Activated T-helper 1 cell treated with anti-CD3 and anti-CD28 coated beads, Interleukin-12 subunit alpha, Interleukin-12 subunit beta, Interleukin-2, Interleukin-4 antibody, amounts not matched to agents 30 ng/mL and 10 ng/mL and 1 ng/mL, durations not matched to agents 14 hours and 24 hours and 36 hours (primary cell): ENCODE measurements around the gene MED13L. TPM values are rescaled to one million over a fixed set of nuclear protein-coding genes. Genes with fewer than 3 reads are reported as not detected.

Experiments
- DNase-seq: peaks from one replicate; pipeline ENCODE4 v3.0.0; 2021; ENCODE audit warnings: low spot score
- H3K27ac Mint-ChIP-seq: one replicate; pipeline ENCODE4 v1.8.0; 2021; ENCODE audit warnings: mild to moderate bottlenecking, mixed read lengths
- H3K27me3 Mint-ChIP-seq: one replicate; pipeline ENCODE4 v1.8.0; 2022; ENCODE audit warnings: mild to moderate bottlenecking, moderate library complexity, mixed read lengths; ENCODE audit not compliant: insufficient read depth
- H3K36me3 Mint-ChIP-seq: one replicate; pipeline ENCODE4 v1.8.0; 2021; ENCODE audit warnings: low read depth, mixed read lengths
- H3K4me1 Mint-ChIP-seq: one replicate; pipeline ENCODE4 v1.8.0; 2021; ENCODE audit warnings: low read depth, mixed read lengths
- H3K4me3 Mint-ChIP-seq: one replicate; pipeline ENCODE4 v1.8.0; 2021; ENCODE audit warnings: mild to moderate bottlenecking, moderate library complexity, mixed read lengths
- H3K9me3 Mint-ChIP-seq: one replicate; pipeline ENCODE4 v1.8.0; 2021; ENCODE audit warnings: mixed read lengths
- intact Hi-C: fragments of 100-400 bp; cut with micrococcal nuclease; formaldehyde crosslinking; loops from one replicate; pipeline ENCODE4 v1.15.1; 2024
- total RNA-seq: library from RNA; stranded (reverse); gene quantifications from 2 replicates; pipeline ENCODE4 v1.2.3, GENCODE V29; 2022

Gene MED13L
- total RNA-seq, 1 donor from 2014 or later, result 66.1 TPM

- H3K4me3 Mint-ChIP-seq, result no peak overlapping the region
- no peak for DNase-seq
- H3K4me1 Mint-ChIP-seq, result no peaks in the 10 kb centered on the region
- intact Hi-C loops, result no loop called here
- peaks cover 2% of the 10 kb centered on the region for H3K36me3 Mint-ChIP-seq
- no peak overlapping the region for H3K27ac Mint-ChIP-seq
- H3K9me3 Mint-ChIP-seq, result peaks cover 4% of the 10 kb centered on the region
- peaks cover 17% of the 10 kb centered on the region for H3K27me3 Mint-ChIP-seq
Measured at GRCh38 chr12:115934046-115934445, 343.4 kb downstream of the MED13L start.

DNA sequence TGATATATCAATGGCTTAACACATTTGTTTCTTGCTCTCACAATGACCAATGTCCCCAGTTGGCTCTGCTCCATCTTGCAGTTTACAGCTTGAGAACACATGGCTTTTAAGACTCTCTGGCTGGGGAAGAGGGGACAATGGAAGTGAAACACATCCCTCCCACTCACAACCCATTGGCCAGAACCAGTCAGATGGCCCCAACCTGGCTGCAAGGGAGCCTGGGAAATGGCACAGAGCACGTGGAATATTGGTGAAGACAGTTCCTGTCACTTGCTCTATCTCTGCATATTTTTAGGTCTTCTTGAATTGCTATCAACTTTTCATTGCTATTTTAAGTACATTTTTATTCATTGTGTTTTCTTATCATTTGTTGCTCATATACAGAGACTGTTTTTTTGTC lies 345.4 kb downstream of the MED13L start:
- no peak for DNase-seq
- peaks cover 11% of the 10 kb centered on the region for H3K27me3 Mint-ChIP-seq
- no peaks in the 10 kb centered on the region for H3K9me3 Mint-ChIP-seq
- no peaks in the 10 kb centered on the region for H3K36me3 Mint-ChIP-seq
- intact Hi-C loops, result no loop called here
- no peak overlapping the region for H3K4me3 Mint-ChIP-seq
- no peak overlapping the region for H3K27ac Mint-ChIP-seq
- no peaks in the 10 kb centered on the region for H3K4me1 Mint-ChIP-seq

DNA sequence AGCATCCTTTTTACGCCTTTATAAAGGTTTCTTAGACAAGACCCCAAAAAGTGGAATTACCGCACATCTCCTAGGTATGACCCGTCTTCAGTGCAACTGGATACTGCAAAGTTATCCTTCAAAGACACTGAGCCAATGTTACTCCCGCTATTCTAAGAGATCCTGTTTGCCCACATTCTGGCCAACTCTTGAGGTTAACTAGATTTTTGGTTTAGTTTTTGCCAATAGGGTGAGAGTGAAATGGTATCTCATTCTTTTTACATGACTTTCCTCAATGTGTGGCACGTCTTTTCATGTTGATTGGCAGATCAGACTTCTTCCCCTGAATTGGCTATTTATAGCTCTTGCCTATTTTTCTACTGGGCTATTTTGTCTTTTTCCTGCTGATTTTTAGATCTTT lies 347.2 kb downstream of the MED13L start:
- intact Hi-C loops, result no loop called here
- H3K9me3 Mint-ChIP-seq, result no peaks in the 10 kb centered on the region
- no peak overlapping the region for H3K27ac Mint-ChIP-seq
- H3K4me3 Mint-ChIP-seq, result no peak overlapping the region
- no peaks in the 10 kb centered on the region for H3K36me3 Mint-ChIP-seq
- H3K4me1 Mint-ChIP-seq, result no peaks in the 10 kb centered on the region
- H3K27me3 Mint-ChIP-seq, result peaks cover 11% of the 10 kb centered on the region
- DNase-seq, result no peak

- peaks cover 8% of the 10 kb centered on the region for H3K9me3 Mint-ChIP-seq
- H3K27me3 Mint-ChIP-seq, result peaks cover 11% of the 10 kb centered on the region
- H3K36me3 Mint-ChIP-seq, result no peaks in the 10 kb centered on the region
- no peak overlapping the region for H3K4me3 Mint-ChIP-seq
- H3K4me1 Mint-ChIP-seq, result no peaks in the 10 kb centered on the region
- DNase-seq, result no peak
- no peak overlapping the region for H3K27ac Mint-ChIP-seq
- intact Hi-C loops, result no loop called here
Measured at GRCh38 chr12:115926037-115926670, 351.3 kb downstream of the MED13L start.

- H3K9me3 Mint-ChIP-seq, result peaks cover 8% of the 10 kb centered on the region
- peaks cover 11% of the 10 kb centered on the region for H3K27me3 Mint-ChIP-seq
- intact Hi-C loops, result no loop called here
- H3K4me3 Mint-ChIP-seq, result no peak overlapping the region
- no peak overlapping the region for H3K27ac Mint-ChIP-seq
- no peaks in the 10 kb centered on the region for H3K4me1 Mint-ChIP-seq
- DNase-seq, result no peak
- H3K36me3 Mint-ChIP-seq, result no peaks in the 10 kb centered on the region
Measured at GRCh38 chr12:115923851-115924250, 353.6 kb downstream of the MED13L start.

DNA sequence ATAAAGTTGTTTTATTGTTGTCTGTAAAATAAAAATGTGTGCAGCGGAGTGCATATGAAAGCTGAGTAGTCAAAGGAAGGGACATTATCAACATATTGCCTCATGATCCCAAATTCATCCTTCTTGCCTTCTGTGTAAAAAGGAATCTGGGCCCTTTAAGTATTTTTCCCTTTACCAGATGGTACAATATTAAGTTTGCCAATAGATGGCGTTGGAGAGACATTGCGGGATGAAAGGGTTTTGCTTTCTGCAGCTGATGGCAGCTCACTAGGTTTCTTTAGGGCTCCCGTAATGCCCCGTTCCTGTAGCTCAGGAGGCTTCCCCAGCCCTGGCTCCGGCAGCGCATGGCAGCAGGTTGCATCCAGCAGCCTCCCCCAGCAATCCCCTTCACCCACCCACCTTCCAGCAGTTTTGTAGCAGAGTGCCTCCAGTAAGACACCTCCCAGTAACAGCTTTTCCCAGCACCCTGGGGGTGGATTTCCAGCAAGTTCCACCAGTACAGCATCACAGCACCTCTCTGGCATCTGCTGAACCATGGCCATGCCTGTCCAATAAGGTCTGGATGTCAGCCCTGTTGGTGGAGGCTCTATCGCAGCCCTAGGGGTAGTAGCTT lies 354.4 kb downstream of the MED13L start:
- H3K4me1 Mint-ChIP-seq, result no peaks in the 10 kb centered on the region
- peaks cover 8% of the 10 kb centered on the region for H3K9me3 Mint-ChIP-seq
- H3K27me3 Mint-ChIP-seq, result peaks cover 13% of the 10 kb centered on the region
- no peak for DNase-seq
- intact Hi-C loops, result no loop called here
- no peak overlapping the region for H3K4me3 Mint-ChIP-seq
- H3K36me3 Mint-ChIP-seq, result no peaks in the 10 kb centered on the region
- no peak overlapping the region for H3K27ac Mint-ChIP-seq

DNA sequence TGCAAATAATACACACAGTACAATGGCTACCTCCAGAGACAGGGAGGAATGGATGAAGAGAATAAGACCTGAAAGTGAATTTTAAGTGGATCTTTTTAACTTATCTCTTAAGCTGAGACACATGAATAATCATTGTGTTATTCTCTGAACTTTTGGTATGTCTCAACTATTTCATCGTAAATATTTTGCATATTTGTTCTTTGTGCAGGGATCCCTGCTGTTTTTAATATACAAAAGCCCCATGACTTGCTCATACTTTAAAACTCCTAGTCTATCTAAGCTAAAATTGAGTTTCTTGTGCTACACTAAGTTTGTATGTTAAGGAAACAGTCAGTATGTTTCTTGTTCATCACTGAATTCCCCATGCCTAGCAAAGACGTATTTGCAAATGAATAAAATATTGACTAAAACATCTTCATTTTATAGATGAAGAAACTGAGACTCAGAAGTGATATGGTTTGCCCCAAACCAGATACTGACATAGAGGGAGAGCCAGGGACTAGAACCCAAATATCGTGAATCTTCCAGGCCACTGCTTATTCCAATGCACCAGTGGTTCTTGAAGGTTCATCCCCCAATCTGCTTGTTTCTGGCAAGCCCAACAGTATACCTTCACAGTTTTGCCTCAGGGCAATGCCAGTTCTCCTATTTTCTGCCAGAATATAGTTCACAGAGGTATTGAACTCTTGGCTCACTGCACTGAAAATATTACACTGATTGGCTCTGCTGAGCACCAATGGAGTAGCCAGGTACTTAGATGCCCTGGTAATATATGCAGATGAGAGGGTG lies 356.9 kb downstream of the MED13L start:
- Mint-ChIP-seq H3K4me3 (no peak overlapping the region), H3K27me3 (peaks cover 23% of the 10 kb centered on the region)

GRCh38 chr12:115918763-115919162 lies 358.7 kb downstream of the MED13L start:
- no peak for DNase-seq
- no peak overlapping the region for H3K4me3 Mint-ChIP-seq
- no peak overlapping the region for H3K27ac Mint-ChIP-seq
- peaks cover 29% of the 10 kb centered on the region for H3K27me3 Mint-ChIP-seq
- H3K36me3 Mint-ChIP-seq, result no peaks in the 10 kb centered on the region
- H3K4me1 Mint-ChIP-seq, result peaks cover 4% of the 10 kb centered on the region
- peaks cover 8% of the 10 kb centered on the region for H3K9me3 Mint-ChIP-seq
- intact Hi-C loops, result no loop called here

More for the DNA sequence above, 356.9 kb downstream of the MED13L start:
- Mint-ChIP-seq H3K27ac (no peak overlapping the region), H3K36me3 (no peaks in the 10 kb centered on the region), H3K9me3 (peaks cover 8% of the 10 kb centered on the region), H3K4me1 (peaks cover 4% of the 10 kb centered on the region)
- intact Hi-C loops, result no loop called here
- no peak for DNase-seq

DNA sequence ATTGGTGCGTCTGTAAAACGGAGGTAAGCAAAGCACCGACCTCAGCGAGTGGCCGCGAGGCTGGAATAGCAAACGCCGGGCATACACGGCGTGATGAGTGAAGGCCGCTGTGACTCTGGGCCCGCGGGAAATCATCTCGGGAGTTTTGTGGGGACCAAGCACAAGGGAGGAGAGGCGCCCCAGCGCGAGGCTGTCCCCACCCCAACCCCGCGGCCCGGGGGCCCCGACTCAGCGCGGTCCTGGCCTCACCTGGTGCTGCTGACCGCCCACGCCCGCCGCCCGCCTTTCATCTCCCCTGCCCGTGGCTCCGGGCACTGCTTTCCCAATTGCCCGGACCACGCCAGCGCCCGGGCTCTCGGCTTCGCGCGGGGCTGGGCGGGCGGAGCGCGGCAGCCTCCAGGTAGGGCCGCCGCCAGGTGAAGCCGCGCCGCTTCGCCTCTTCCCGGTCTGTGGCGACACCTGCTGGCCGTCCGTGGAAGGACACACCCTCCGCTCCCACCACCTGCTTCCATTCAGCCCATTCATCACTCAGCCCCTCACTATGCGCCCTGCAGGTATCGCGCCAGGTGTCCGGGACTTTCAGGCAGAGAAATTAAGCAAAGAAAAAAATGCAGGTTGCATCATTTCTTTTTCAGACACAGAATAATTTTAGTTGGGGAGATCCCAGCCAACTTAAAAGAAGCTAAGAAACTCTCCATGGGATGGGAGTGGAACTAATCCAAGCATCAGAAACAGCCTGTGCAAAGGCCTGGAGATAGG lies 360.4 kb downstream of the MED13L start:
- intact Hi-C loops, result loop anchor here (1.0 kb wide), 1 partner anchor 1255 kb away; no protein-coding TSS in a partner anchor
- Mint-ChIP-seq H3K4me3 (no peak overlapping the region), H3K27me3 (peaks cover 29% of the 10 kb centered on the region), H3K27ac (no peak overlapping the region), H3K36me3 (no peaks in the 10 kb centered on the region), H3K4me1 (peaks cover 4% of the 10 kb centered on the region), H3K9me3 (no peaks in the 10 kb centered on the region)
- peak; percentile 51 for DNase-seq

DNA sequence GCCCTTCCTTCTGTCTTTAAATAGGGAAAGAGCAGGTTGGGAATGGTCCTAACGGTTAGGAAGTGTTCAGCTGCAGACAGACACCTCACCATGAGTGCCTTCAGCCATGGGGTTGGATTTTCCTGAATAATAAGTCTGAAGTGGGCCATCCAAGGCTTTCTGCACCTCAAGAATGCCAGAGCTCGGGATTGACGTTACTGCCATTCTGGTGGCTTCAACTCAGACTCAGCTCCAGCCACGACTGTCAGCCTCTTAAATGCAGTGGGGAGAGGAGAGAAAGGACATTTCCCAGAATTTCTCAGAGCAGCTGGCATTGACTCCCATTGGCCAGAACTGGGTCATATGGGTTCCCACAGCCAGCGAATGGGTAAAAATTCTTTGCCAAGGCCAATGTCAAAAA lies 363.4 kb downstream of the MED13L start:
- DNase-seq, result no peak
- H3K4me3 Mint-ChIP-seq, result no peak overlapping the region
- H3K27ac Mint-ChIP-seq, result no peak overlapping the region
- no peaks in the 10 kb centered on the region for H3K36me3 Mint-ChIP-seq
- H3K9me3 Mint-ChIP-seq, result no peaks in the 10 kb centered on the region
- peaks cover 4% of the 10 kb centered on the region for H3K4me1 Mint-ChIP-seq
- intact Hi-C loops, result no loop called here
- H3K27me3 Mint-ChIP-seq, result peaks cover 27% of the 10 kb centered on the region

GRCh38 chr12:115912440-115912839 lies 365.1 kb downstream of the MED13L start:
- peaks cover 24% of the 10 kb centered on the region for H3K27me3 Mint-ChIP-seq
- H3K4me3 Mint-ChIP-seq, result no peak overlapping the region
- no peak for DNase-seq
- intact Hi-C loops, result no loop called here
- no peaks in the 10 kb centered on the region for H3K36me3 Mint-ChIP-seq
- H3K9me3 Mint-ChIP-seq, result no peaks in the 10 kb centered on the region
- H3K27ac Mint-ChIP-seq, result no peak overlapping the region
- H3K4me1 Mint-ChIP-seq, result peaks cover 3% of the 10 kb centered on the region

- no peaks in the 10 kb centered on the region for H3K36me3 Mint-ChIP-seq
- H3K27ac Mint-ChIP-seq, result no peak overlapping the region
- H3K27me3 Mint-ChIP-seq, result peaks cover 15% of the 10 kb centered on the region
- H3K4me1 Mint-ChIP-seq, result no peaks in the 10 kb centered on the region
- H3K9me3 Mint-ChIP-seq, result no peaks in the 10 kb centered on the region
- intact Hi-C loops, result no loop called here
- H3K4me3 Mint-ChIP-seq, result no peak overlapping the region
- DNase-seq, result no peak
Measured at GRCh38 chr12:115911360-115911759, 366.1 kb downstream of the MED13L start.

DNA sequence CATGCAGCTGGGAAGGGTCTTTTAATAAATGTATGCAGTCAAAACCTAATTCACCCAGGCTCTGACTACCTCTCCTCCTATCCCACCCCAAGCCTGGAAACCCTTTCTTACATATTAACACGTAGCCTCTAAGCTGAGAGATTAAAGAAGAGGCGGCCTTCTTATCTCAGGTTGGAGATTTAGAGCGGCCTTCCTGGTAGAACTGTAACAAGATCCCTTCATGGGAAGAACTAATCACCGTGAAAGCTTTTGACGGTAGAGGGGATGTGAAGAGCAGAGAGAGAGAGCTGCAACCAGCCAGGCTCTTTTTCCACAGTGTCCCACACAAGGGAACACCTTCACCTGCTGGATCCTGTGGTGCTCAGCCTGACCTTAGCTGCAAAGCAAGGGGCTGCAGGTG lies 367.4 kb downstream of the MED13L start:
- H3K27me3 Mint-ChIP-seq, result peaks cover 3% of the 10 kb centered on the region
- no peaks in the 10 kb centered on the region for H3K36me3 Mint-ChIP-seq
- DNase-seq, result no peak
- no peaks in the 10 kb centered on the region for H3K4me1 Mint-ChIP-seq
- no peaks in the 10 kb centered on the region for H3K9me3 Mint-ChIP-seq
- intact Hi-C loops, result no loop called here
- H3K27ac Mint-ChIP-seq, result no peak overlapping the region
- H3K4me3 Mint-ChIP-seq, result no peak overlapping the region
